HCT116 (cell line): ENCODE results near the gene EEA1. TPM values are rescaled to one million over a fixed set of nuclear protein-coding genes. Genes with fewer than 3 reads are reported as not detected.

Experiments
- ATAC-seq: fragments of 200-7000 bp; cut with Tn5 transposase; 2 replicates; pipeline ENCODE4 v1.9.1; 2020; ENCODE audit warnings: mild to moderate bottlenecking, moderate library complexity
- BruUV-seq: library from RNA; stranded (reverse); fragments of 400-500 nt; replicated peaks from 2 replicates; lab custom pipeline; 2021; lab: Mats Ljungman, UMichigan
- CTCF ChIA-PET: fragments of 300-600 bp; sonication (Branson Sonifier 250); formaldehyde crosslinking; loops from one replicate; lab custom pipeline; 2021; ENCODE audit warnings: antibody characterized with exemption; lab: Charles Lee
- POLR2A ChIA-PET: fragments of 300-600, 350-600 bp; sonication (Branson Sonifier 250); formaldehyde crosslinking; loops from one replicate; lab custom pipeline; 2021; ENCODE audit warnings: antibody characterized with exemption; lab: Charles Lee
- RAD21 ChIA-PET, 2 experiments: fragments of 300-600 bp; sonication (Branson Sonifier 250); formaldehyde crosslinking; loops; one replicate each; lab custom pipeline; 2023; ENCODE audit warnings: low total read pairs in 2 of 2; ENCODE audit not compliant: uncharacterized antibody in 2 of 2, unreplicated experiment in 2 of 2, low non-redundant PET in 1 of 2; lab: Charles Lee
- DNase-seq: peaks from one replicate; pipeline ENCODE4 v3.0.0-alpha.2; 2010; ENCODE audit warnings: low read depth, low spot score
- H2AFZ ChIP-seq: fragments of 200-600 bp; shearing (Covaris generic), sonication (generic); 2 replicates; pipeline ENCODE4 v1.6.1; 2017; ENCODE audit warnings: low read depth, mixed run types, mixed read lengths, antibody characterized with exemption, low read length; ENCODE audit not compliant: poor library complexity, severe bottlenecking
- H3K27ac ChIP-seq: 2 replicates; pipeline ENCODE4 v1.5.1; 2012; ENCODE audit warnings: low read depth, low read length
- H3K27me3 ChIP-seq: fragments of 200-600 bp; sonication (generic); 2 replicates; pipeline ENCODE4 v1.6.1; 2016; ENCODE audit warnings: mixed run types, low read length, mixed read lengths; ENCODE audit not compliant: insufficient read depth
- H3K36me3 ChIP-seq, 2 experiments: fragments of 200-500 bp in 1 of 2; fragments of 200-600 bp in 1 of 2; sonication (Bioruptor generic) in 1 of 2; sonication (generic) in 1 of 2; 2 replicates each; pipeline versions ENCODE4 v1.5.1 to v1.6.1; 2014 to 2016; ENCODE audit warnings: low read length in 2 of 2, inconsistent platforms in 1 of 2, mixed read lengths in 1 of 2, mixed run types in 1 of 2; ENCODE audit not compliant: insufficient read depth in 2 of 2, control insufficient read depth in 1 of 2
- H3K4me1 ChIP-seq, 2 experiments: fragments of 200-600 bp in 1 of 2; sonication (generic) in 1 of 2; 2 replicates each; pipeline versions ENCODE4 v1.5.1 to v1.6.1; 2012 to 2017; ENCODE audit warnings: low read length in 2 of 2, inconsistent platforms in 1 of 2, mild to moderate bottlenecking in 1 of 2, mixed read lengths in 1 of 2, mixed run types in 1 of 2, moderate library complexity in 1 of 2; ENCODE audit not compliant: insufficient read depth in 2 of 2, control insufficient read depth in 1 of 2
- H3K4me2 ChIP-seq: fragments of 200-600 bp; sonication (generic); 2 replicates; pipeline ENCODE4 v1.6.1; 2017; ENCODE audit warnings: mixed run types, low read length, mixed read lengths
- H3K4me3 ChIP-seq, 2 experiments: fragments of 200-600 bp in 1 of 2; sonication (generic) in 1 of 2; replicated peaks in 1 of 2; 2 replicates each; pipeline ENCODE4 v1.5.1; 2011 to 2016; ENCODE audit warnings: low read length in 2 of 2, control low read depth in 1 of 2, low read depth in 1 of 2, mild to moderate bottlenecking in 1 of 2, mixed read lengths in 1 of 2, mixed run types in 1 of 2
- H3K79me2 ChIP-seq: fragments of 200-600 bp; sonication (generic); 2 replicates; pipeline ENCODE4 v1.6.1; 2017; ENCODE audit warnings: mild to moderate bottlenecking, mixed run types, low read length, moderate library complexity, mixed read lengths; ENCODE audit not compliant: insufficient read depth
- H3K9ac ChIP-seq: fragments of 200-600 bp; sonication (generic); 2 replicates; pipeline ENCODE4 v1.6.1; 2016; ENCODE audit warnings: low read length, mixed read lengths
- H3K9me2 ChIP-seq: fragments of 200-600 bp; sonication (generic), shearing (Covaris generic); 2 replicates; pipeline ENCODE4 v1.6.1; 2017; ENCODE audit warnings: mixed run types, mild to moderate bottlenecking, moderate library complexity; ENCODE audit not compliant: insufficient read depth
- H3K9me3 ChIP-seq, 2 experiments: fragments of 200-500 bp in 1 of 2; fragments of 200-600 bp in 1 of 2; sonication (Bioruptor generic) in 1 of 2; sonication (generic) in 1 of 2; 2 replicates each; pipeline ENCODE4 v1.6.1; 2014 to 2017; ENCODE audit warnings: low read length in 2 of 2, mixed read lengths in 2 of 2, inconsistent platforms in 1 of 2, low read depth in 1 of 2, mild to moderate bottlenecking in 1 of 2, mixed run types in 1 of 2, moderate library complexity in 1 of 2; ENCODE audit not compliant: control insufficient read depth in 1 of 2, insufficient read depth in 1 of 2
- H4K20me1 ChIP-seq: fragments of 200-600 bp; sonication (generic), shearing (Covaris generic); 2 replicates; pipeline ENCODE4 v1.6.1; 2017; ENCODE audit warnings: mixed run types, mild to moderate bottlenecking, moderate library complexity; ENCODE audit not compliant: insufficient read depth
- CBX3 ChIP-seq: IDR thresholded peaks from 2 replicates; pipeline ENCODE4 v1.6.1; 2012; ENCODE audit warnings: low read depth
- EGR1 ChIP-seq: IDR thresholded peaks from 2 replicates; pipeline ENCODE4 v1.6.1; 2012; ENCODE audit warnings: low read depth
- ELF1 ChIP-seq: IDR thresholded peaks from 2 replicates; pipeline ENCODE4 v1.6.1; 2012; ENCODE audit warnings: low read depth, borderline replicate concordance
- EZH2 ChIP-seq: fragments of 200-600 bp; sonication (generic); IDR thresholded peaks from 2 replicates; pipeline ENCODE4 v1.6.1; 2017; ENCODE audit warnings: antibody characterized with exemption, mixed run types
- JUND ChIP-seq: IDR thresholded peaks from 2 replicates; pipeline ENCODE4 v1.6.1; 2012
- POLR2A ChIP-seq: IDR thresholded peaks from 2 replicates; pipeline ENCODE4 v1.7.0; 2011; ENCODE audit warnings: borderline replicate concordance; ENCODE audit not compliant: insufficient read depth, insufficient read length; ENCODE audit errors: extremely low read depth
- POLR2AphosphoS5 ChIP-seq: IDR thresholded peaks from 2 replicates; pipeline ENCODE4 v1.6.1; 2011; ENCODE audit warnings: mild to moderate bottlenecking, low read depth, low read length, moderate library complexity
- SIN3A ChIP-seq: IDR thresholded peaks from 2 replicates; pipeline ENCODE4 v1.6.1; 2012; ENCODE audit warnings: low read depth
- SP1 ChIP-seq: IDR thresholded peaks from 2 replicates; pipeline ENCODE4 v1.6.1; 2012; ENCODE audit warnings: low read depth
- SRF ChIP-seq: IDR thresholded peaks from 2 replicates; pipeline ENCODE4 v1.6.1; 2012; ENCODE audit warnings: low read depth
- TCF7L2 ChIP-seq: IDR thresholded peaks from 2 replicates; pipeline ENCODE4 v1.7.0; 2011; ENCODE audit warnings: borderline replicate concordance, inconsistent platforms; ENCODE audit not compliant: insufficient read depth, insufficient read length; ENCODE audit errors: extremely low read depth
- YY1 ChIP-seq: IDR thresholded peaks from 2 replicates; pipeline ENCODE4 v1.6.1; 2011; ENCODE audit warnings: low read length, low read depth, moderate library complexity, mild to moderate bottlenecking; ENCODE audit not compliant: insufficient replicate concordance; ENCODE audit errors: extremely low read depth
- ZFX ChIP-seq: fragments of 450-650 bp; IDR thresholded peaks from 2 replicates; pipeline ENCODE4 v1.6.1; 2017
- ZNF274 ChIP-seq: fragments of 200-500 bp; sonication (Bioruptor generic); IDR thresholded peaks from 2 replicates; pipeline ENCODE4 v1.6.1; 2014; ENCODE audit warnings: mild to moderate bottlenecking, low read depth, low read length, inconsistent platforms
- intact Hi-C: fragments of 100-400 bp; cut with micrococcal nuclease; formaldehyde crosslinking; loops from 2 replicates; pipeline ENCODE4 v1.10.0; 2022
- total RNA-seq: library from RNA; stranded (reverse); gene quantifications from one replicate; pipeline ENCODE4 v1.2.1, GENCODE V29; 2021; ENCODE audit not compliant: unreplicated experiment
- TF ChIP-seq, protein P1 (sequence below): IDR thresholded peaks from 2 replicates; pipeline ENCODE4 v1.6.1; 2012
- TF ChIP-seq, protein P2 (sequence below), 3 experiments: fragments of 200-600 bp in 1 of 3; sonication (generic) in 1 of 3; IDR thresholded peaks in 2 of 3; conservative IDR thresholded peaks in 1 of 3; 2 replicates each; pipeline ENCODE4 v1.5.1; 2012 to 2017; ENCODE audit warnings: low read depth in 2 of 3, low read length in 2 of 3, antibody characterized with exemption in 1 of 3, borderline replicate concordance in 1 of 3, control low read depth in 1 of 3, mild to moderate bottlenecking in 1 of 3, mixed read lengths in 1 of 3, mixed run types in 1 of 3, moderate library complexity in 1 of 3; ENCODE audit not compliant: insufficient read depth in 1 of 3
- TF ChIP-seq, protein P3 (sequence below): IDR thresholded peaks from 2 replicates; pipeline ENCODE4 v1.6.1; 2012

The EEA1 gene
- total RNA-seq, 1 experiment from 2014 or later, result 13.8 TPM

DNA sequence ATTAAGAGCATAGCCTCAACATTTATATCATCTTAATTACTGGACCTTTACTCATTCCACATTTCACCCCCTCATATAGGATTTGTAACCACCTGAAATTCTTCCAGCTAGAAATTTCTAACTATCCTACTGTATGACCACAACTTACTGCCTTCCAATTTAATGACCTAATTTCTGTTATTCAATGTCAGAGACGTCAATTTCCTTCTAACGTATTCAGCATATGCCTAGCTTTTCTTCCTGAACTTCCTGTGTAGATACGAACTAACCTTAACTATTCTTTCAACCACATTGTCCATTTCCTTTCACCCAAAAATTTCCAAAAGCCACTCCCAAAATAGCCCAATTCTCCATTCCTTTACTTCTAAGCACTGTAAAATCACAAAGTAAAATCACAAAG lies 108.0 kb downstream of the EEA1 start:
- Histone ChIP-seq H3K9me3 (no peaks in the 10 kb centered on the region), H3K27ac (no peak overlapping the region), H3K9ac (no peak overlapping the region), H3K27me3 (no peaks in the 10 kb centered on the region), H3K79me2 (no peaks in the 10 kb centered on the region), H3K36me3 (peaks cover 0 to 4% of the 10 kb centered on the region in 2 experiments; a peak in 1 of 4 replicates), H3K9me2 (no peaks in the 10 kb centered on the region), H4K20me1 (no peaks in the 10 kb centered on the region), H3K4me3 (no peak overlapping the region), H3K4me1 (no peaks in the 10 kb centered on the region), H2AFZ (no peak overlapping the region), H3K4me2 (no peak overlapping the region)
- TF ChIP-seq, protein P1, sequence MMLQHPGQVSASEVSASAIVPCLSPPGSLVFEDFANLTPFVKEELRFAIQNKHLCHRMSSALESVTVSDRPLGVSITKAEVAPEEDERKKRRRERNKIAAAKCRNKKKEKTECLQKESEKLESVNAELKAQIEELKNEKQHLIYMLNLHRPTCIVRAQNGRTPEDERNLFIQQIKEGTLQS, result no peak
- TF ChIP-seq TCF7L2, result no peak
- no peak for TF ChIP-seq YY1
- no peak for TF ChIP-seq POLR2AphosphoS5
- no peak for TF ChIP-seq SRF
- ChIA-PET CTCF (no interaction called here), POLR2A (no interaction called here), RAD21 (no interaction called here)
- intact Hi-C loops, result loop anchor here (10.0 kb wide), 1 partner anchor 164 kb away; no protein-coding TSS in a partner anchor
- ATAC-seq (no peak), DNase-seq (no peak)
- BruUV-seq, result no TSS peak

- Histone ChIP-seq H3K4me1 (no peaks in the 10 kb centered on the region), H3K9ac (no peak overlapping the region), H3K4me3 (no peak overlapping the region), H3K27me3 (no peaks in the 10 kb centered on the region), H3K27ac (no peak overlapping the region), H3K9me3 (no peaks in the 10 kb centered on the region), H2AFZ (no peak overlapping the region), H4K20me1 (no peaks in the 10 kb centered on the region), H3K9me2 (no peaks in the 10 kb centered on the region), H3K4me2 (no peak overlapping the region), H3K36me3 (peaks cover 0 to 4% of the 10 kb centered on the region in 2 experiments; a peak in 1 of 4 replicates), H3K79me2 (no peaks in the 10 kb centered on the region)
- intact Hi-C loops, result no loop called here
- RAD21 ChIA-PET, result no interaction called here
- POLR2A ChIA-PET, result interaction anchor here (1.0 kb wide), 1 partner anchor 13 kb away, joined by 3 read pairs; no protein-coding TSS in a partner anchor
- no peak for ATAC-seq
- no peak for DNase-seq
- no peak for TF ChIP-seq EZH2
- no peak for TF ChIP-seq ZNF274
- TF ChIP-seq, protein P2, sequence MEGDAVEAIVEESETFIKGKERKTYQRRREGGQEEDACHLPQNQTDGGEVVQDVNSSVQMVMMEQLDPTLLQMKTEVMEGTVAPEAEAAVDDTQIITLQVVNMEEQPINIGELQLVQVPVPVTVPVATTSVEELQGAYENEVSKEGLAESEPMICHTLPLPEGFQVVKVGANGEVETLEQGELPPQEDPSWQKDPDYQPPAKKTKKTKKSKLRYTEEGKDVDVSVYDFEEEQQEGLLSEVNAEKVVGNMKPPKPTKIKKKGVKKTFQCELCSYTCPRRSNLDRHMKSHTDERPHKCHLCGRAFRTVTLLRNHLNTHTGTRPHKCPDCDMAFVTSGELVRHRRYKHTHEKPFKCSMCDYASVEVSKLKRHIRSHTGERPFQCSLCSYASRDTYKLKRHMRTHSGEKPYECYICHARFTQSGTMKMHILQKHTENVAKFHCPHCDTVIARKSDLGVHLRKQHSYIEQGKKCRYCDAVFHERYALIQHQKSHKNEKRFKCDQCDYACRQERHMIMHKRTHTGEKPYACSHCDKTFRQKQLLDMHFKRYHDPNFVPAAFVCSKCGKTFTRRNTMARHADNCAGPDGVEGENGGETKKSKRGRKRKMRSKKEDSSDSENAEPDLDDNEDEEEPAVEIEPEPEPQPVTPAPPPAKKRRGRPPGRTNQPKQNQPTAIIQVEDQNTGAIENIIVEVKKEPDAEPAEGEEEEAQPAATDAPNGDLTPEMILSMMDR (IDR thresholded peaks at IDR 0.05 in 2 of 3, conservative IDR thresholded peaks at IDR 0.05 in 1 of 3; ENCODE audit: borderline replicate concordance in 1 of 3, insufficient read depth in 1 of 3, low read depth in 2 of 3, low read length in 2 of 3), result no peak
- TF ChIP-seq SP1, result no peak
- TF ChIP-seq ZFX, result no peak
- TF ChIP-seq CBX3, result no peak
- no peak for TF ChIP-seq POLR2AphosphoS5
- TF ChIP-seq EGR1, result no peak
- TF ChIP-seq ELF1, result no peak
- TF ChIP-seq JUND, result no peak
- TF ChIP-seq YY1, result no peak
- TF ChIP-seq POLR2A, result no peak
- TF ChIP-seq, protein P3, sequence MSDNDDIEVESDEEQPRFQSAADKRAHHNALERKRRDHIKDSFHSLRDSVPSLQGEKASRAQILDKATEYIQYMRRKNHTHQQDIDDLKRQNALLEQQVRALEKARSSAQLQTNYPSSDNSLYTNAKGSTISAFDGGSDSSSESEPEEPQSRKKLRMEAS, result no peak
- no peak for TF ChIP-seq SIN3A
- BruUV-seq, result no TSS peak
- CTCF ChIA-PET, result interaction anchor here (2.1 kb wide), 1 partner anchor 13 kb away, joined by 8 read pairs; no protein-coding TSS in a partner anchor
These were observed 114.5 kb downstream of the EEA1 start for GRCh38 chr12:92814584-92814983.
